Measurements from ENCODE around the gene ZNF346. TPM values are rescaled to one million over a fixed set of nuclear protein-coding genes. Genes with fewer than 3 reads are reported as not detected.

Gene ZNF346
- total and polyA plus RNA-seq, 2 of the 13 experiments (the other 11 are each of a cell fraction or from before 2014, with no cell fraction given) = 8.6 to 19.4 TPM

GRCh38 chr5:177006265-177006972 is 16.1 kb upstream of the ZNF346 start, which contains the start of gene UIMC1 (continued):
- peak; percentile 76 for TF ChIP-seq XRCC5 (optimal IDR thresholded peaks at IDR 0.05; ENCODE audit: low read length)
- peak; percentile 81; the same call in 1 of the 2 replicates for TF ChIP-seq ZNF333 (CRISPR knock-in tag; IDR thresholded peaks at IDR 0.05; ENCODE audit: borderline replicate concordance)
- TF ChIP-seq TAF1 (CRISPR knock-in tag; IDR thresholded peaks at IDR 0.05) = peak; percentile 83
- no peak; the same call in 1 of the 2 replicates for TF ChIP-seq ZNF839 (CRISPR knock-in tag; IDR thresholded peaks at IDR 0.05; ENCODE audit: borderline replicate concordance)
- TF ChIP-seq ZBTB33 (CRISPR knock-in tag; IDR thresholded peaks at IDR 0.05) = no peak
- peak; percentile 19 for TF ChIP-seq CBX1 (IDR thresholded peaks at IDR 0.05; ENCODE audit: low read depth)
- peak; percentile 62; the same call in 1 of the 2 replicates for TF ChIP-seq STAT6 (CRISPR knock-in tag; IDR thresholded peaks at IDR 0.05; ENCODE audit: borderline replicate concordance)
- peak; percentile 47; the same call in 1 of the 2 replicates for TF ChIP-seq MTA1 (CRISPR knock-in tag; IDR thresholded peaks at IDR 0.05; ENCODE audit: borderline replicate concordance)
- no peak for TF ChIP-seq RBM22 (optimal IDR thresholded peaks at IDR 0.05; ENCODE audit: low read length)
- no peak for TF ChIP-seq CBFB (CRISPR knock-in tag; IDR thresholded peaks at IDR 0.05)
- TF ChIP-seq ZNF574 (CRISPR knock-in tag; IDR thresholded peaks at IDR 0.05) = peak; percentile 81
- TF ChIP-seq CREM (IDR thresholded peaks at IDR 0.05) = no peak
- TF ChIP-seq CREM (CRISPR knock-in tag; IDR thresholded peaks at IDR 0.05) = no peak
- TF ChIP-seq ZBTB49 (CRISPR knock-in tag; IDR thresholded peaks at IDR 0.05; ENCODE audit: borderline replicate concordance) = no peak
- TF ChIP-seq POLR2AphosphoS5 (IDR thresholded peaks at IDR 0.05; ENCODE audit: low read depth, low read length) = peak; percentile 63
- peak; percentile 68 for TF ChIP-seq TARDBP (CRISPR knock-in tag; IDR thresholded peaks at IDR 0.05)
- no peak; the same call in 1 of the 2 replicates for TF ChIP-seq NFYB (CRISPR knock-in tag; IDR thresholded peaks at IDR 0.05)
- no peak for TF ChIP-seq ZNF512 (CRISPR knock-in tag; IDR thresholded peaks at IDR 0.05)
